H9 (cell line): ENCODE results near the gene SIPA1L3. TPM values are rescaled to one million over a fixed set of nuclear protein-coding genes. Genes with fewer than 3 reads are reported as not detected.

Experiments used
- DNase-seq: peaks from one replicate; pipeline ENCODE4 v3.0.0-alpha.2; 2017
- H2AFZ ChIP-seq: one replicate; pipeline ENCODE4 v1.6.1; 2013; ENCODE audit warnings: mild to moderate bottlenecking, low read length, control low read depth, moderate library complexity
- H2AK5ac ChIP-seq: 2 replicates; pipeline ENCODE4 v1.6.1; 2013; ENCODE audit warnings: low read length, control low read depth, mixed read lengths; ENCODE audit not compliant: insufficient read length
- H2BK120ac ChIP-seq: one replicate; pipeline ENCODE4 v1.6.1; 2013; ENCODE audit warnings: low read depth, mild to moderate bottlenecking, low read length, control low read depth, inconsistent platforms; ENCODE audit not compliant: poor library complexity, severe bottlenecking
- H2BK12ac ChIP-seq: 2 replicates; pipeline ENCODE4 v1.6.1; 2013; ENCODE audit warnings: low read length, control low read depth, mixed read lengths, low read depth; ENCODE audit not compliant: insufficient read length
- H2BK15ac ChIP-seq: 2 replicates; pipeline ENCODE4 v1.6.1; 2013; ENCODE audit warnings: low read depth, low read length, control low read depth
- H2BK20ac ChIP-seq: one replicate; pipeline ENCODE4 v1.6.1; 2013; ENCODE audit warnings: low read depth, mild to moderate bottlenecking, low read length, control low read depth, inconsistent platforms; ENCODE audit not compliant: poor library complexity, severe bottlenecking
- H2BK5ac ChIP-seq: 2 replicates; pipeline ENCODE4 v1.6.1; 2013; ENCODE audit warnings: low read length, control low read depth, mixed read lengths; ENCODE audit not compliant: insufficient read length
- H3K14ac ChIP-seq: 2 replicates; pipeline ENCODE4 v1.6.1; 2013; ENCODE audit warnings: low read length, control low read depth; ENCODE audit not compliant: insufficient read depth
- H3K18ac ChIP-seq: 2 replicates; pipeline ENCODE4 v1.6.1; 2013; ENCODE audit warnings: low read depth, mild to moderate bottlenecking, mixed read lengths, low read length, control low read depth; ENCODE audit not compliant: insufficient read length
- H3K23ac ChIP-seq: 2 replicates; pipeline ENCODE4 v1.6.1; 2013; ENCODE audit warnings: low read length, control low read depth, mixed read lengths, low read depth; ENCODE audit not compliant: insufficient read length
- H3K23me2 ChIP-seq: 2 replicates; pipeline ENCODE4 v1.6.1; 2013; ENCODE audit warnings: low read depth, mild to moderate bottlenecking, mixed read lengths, low read length, control low read depth; ENCODE audit not compliant: insufficient read length, poor library complexity, severe bottlenecking
- H3K27ac ChIP-seq: 2 replicates; pipeline ENCODE4 v1.5.1; 2013; ENCODE audit warnings: low read length, control low read depth, mixed read lengths, low read depth; ENCODE audit not compliant: insufficient read length
- H3K27me3 ChIP-seq: 2 replicates; pipeline ENCODE4 v1.6.1; 2013; ENCODE audit warnings: low read length, control low read depth, inconsistent platforms; ENCODE audit not compliant: insufficient read depth
- H3K4ac ChIP-seq: 2 replicates; pipeline ENCODE4 v1.6.1; 2013; ENCODE audit warnings: low read depth, mild to moderate bottlenecking, control low read depth, inconsistent platforms, low read length, moderate library complexity
- H3K4me1 ChIP-seq: 2 replicates; pipeline ENCODE4 v1.6.1; 2013; ENCODE audit warnings: low read length, control low read depth, inconsistent platforms; ENCODE audit not compliant: insufficient read depth
- H3K4me2 ChIP-seq: 2 replicates; pipeline ENCODE4 v1.6.1; 2013; ENCODE audit warnings: low read length, control low read depth, mixed read lengths; ENCODE audit not compliant: insufficient read length, insufficient read depth
- H3K56ac ChIP-seq: 2 replicates; pipeline ENCODE4 v1.6.1; 2013; ENCODE audit warnings: low read depth, mild to moderate bottlenecking, mixed read lengths, low read length, control low read depth; ENCODE audit not compliant: insufficient read length
- H3K79me1 ChIP-seq: 2 replicates; pipeline ENCODE4 v1.6.1; 2013; ENCODE audit warnings: low read depth, mild to moderate bottlenecking, moderate library complexity, low read length, control low read depth, inconsistent platforms; ENCODE audit not compliant: insufficient read depth, poor library complexity, severe bottlenecking
- H3K79me2 ChIP-seq: 2 replicates; pipeline ENCODE4 v1.6.1; 2013; ENCODE audit warnings: low read length, control low read depth, inconsistent platforms; ENCODE audit not compliant: insufficient read depth
- H3K9ac ChIP-seq: 2 replicates; pipeline ENCODE4 v1.6.1; 2013; ENCODE audit warnings: low read length, control low read depth, mixed read lengths; ENCODE audit not compliant: insufficient read length; ENCODE audit errors: extremely low read depth
- H3K9me3 ChIP-seq: one replicate; pipeline ENCODE4 v1.6.1; 2013; ENCODE audit warnings: low read depth, low read length, inconsistent platforms; ENCODE audit not compliant: control insufficient read depth
- H3T11ph ChIP-seq: one replicate; pipeline ENCODE4 v1.6.1; 2013; ENCODE audit warnings: mild to moderate bottlenecking, low read length, control low read depth, inconsistent platforms
- H4K20me1 ChIP-seq: one replicate; pipeline ENCODE4 v1.6.1; 2013; ENCODE audit not compliant: control insufficient read depth, insufficient read length, insufficient read depth
- H4K5ac ChIP-seq: 2 replicates; pipeline ENCODE4 v1.6.1; 2013; ENCODE audit warnings: low read depth, mild to moderate bottlenecking, mixed read lengths, low read length, control low read depth; ENCODE audit not compliant: insufficient read length
- H4K8ac ChIP-seq: replicated peaks from 2 replicates; pipeline ENCODE4 v1.6.1; 2013; ENCODE audit warnings: low read length, control low read depth, mixed read lengths, low read depth; ENCODE audit not compliant: insufficient read length
- H4K91ac ChIP-seq: 2 replicates; pipeline ENCODE4 v1.6.1; 2013; ENCODE audit warnings: low read depth, mild to moderate bottlenecking, moderate library complexity, mixed read lengths, low read length, control low read depth; ENCODE audit not compliant: insufficient read length
- H3K27ac Mint-ChIP-seq, 3 experiments: 2 replicates in 2 of 3; 3 replicates in 1 of 3; pipeline ENCODE4 v1.8.0; 2020 to 2021; ENCODE audit warnings: mixed read lengths in 3 of 3, mild to moderate bottlenecking in 1 of 3, moderate library complexity in 1 of 3
- H3K27me3 Mint-ChIP-seq: 2 replicates; pipeline ENCODE4 v1.8.0; 2021; ENCODE audit warnings: low read depth, mild to moderate bottlenecking, moderate library complexity, mixed read lengths
- H3K36me3 Mint-ChIP-seq, 3 experiments: 2 replicates in 2 of 3; 3 replicates in 1 of 3; pipeline ENCODE4 v1.8.0; 2020 to 2021; ENCODE audit warnings: low read depth in 3 of 3, mixed read lengths in 3 of 3; ENCODE audit not compliant: insufficient read depth in 1 of 3
- H3K4me1 Mint-ChIP-seq, 2 experiments: 2 replicates each; pipeline ENCODE4 v1.8.0; 2020; ENCODE audit warnings: mixed read lengths in 2 of 2
- H3K4me3 Mint-ChIP-seq, 2 experiments: 2 replicates in 1 of 2; 3 replicates in 1 of 2; pipeline ENCODE4 v1.8.0; 2020 to 2021; ENCODE audit warnings: mild to moderate bottlenecking in 2 of 2, mixed read lengths in 2 of 2, moderate library complexity in 1 of 2
- H3K9me3 Mint-ChIP-seq, 2 experiments: 2 replicates in 1 of 2; 3 replicates in 1 of 2; pipeline ENCODE4 v1.8.0; 2020; ENCODE audit warnings: mild to moderate bottlenecking in 2 of 2, mixed read lengths in 2 of 2, moderate library complexity in 1 of 2
- CTCF ChIP-seq: fragments of 200-600 bp; sonication (generic); conservative IDR thresholded peaks from 3 replicates; pipeline ENCODE4 v1.8.0; 2021; ENCODE audit warnings: antibody characterized with exemption, mild to moderate bottlenecking
- WGBS: extraction: QIAGEN DNeasy Blood & Tissue Kit; methylation state at CpG from one replicate; pipeline ENCODE4 v1.1.7; 2013; ENCODE audit warnings: missing lambda C conversion rate, low lambda C conversion rate, mixed read lengths; ENCODE audit not compliant: insufficient read length; ENCODE audit errors: extremely low coverage; 5-methylcytosine and 5-hydroxymethylcytosine counted together
- total RNA-seq: library from RNA; stranded (reverse); gene quantifications from 2 replicates; pipeline ENCODE4 v1.2.1, GENCODE V29; 2021

SIPA1L3 gene
- total RNA-seq, 1 experiment from 2014 or later = 40.1 TPM

GRCh38 chr19:38059897-38060296 lies 152.9 kb downstream of the SIPA1L3 start:
- Mint-ChIP-seq H3K27me3 (no peaks in the 10 kb centered on the region; the same call in 1 of the 2 replicates), H3K9me3 (no peaks in the 10 kb centered on the region; a peak in 1 of 5 replicates), H3K27ac (no peak overlapping the region), H3K36me3 (peaks cover 0 to 2% (median 1%) of the 10 kb centered on the region in 3 experiments; a peak in 2 of 7 replicates), H3K4me1 (peaks cover 38% of the 10 kb centered on the region in 2 experiments), H3K4me3 (no peak overlapping the region)
- Histone ChIP-seq H3K4me1 (peaks cover 10% of the 10 kb centered on the region; the same call in 1 of the 2 replicates), H3K4me2 (no peak overlapping the region), H3K14ac (no peak overlapping the region), H2AK5ac (no peak overlapping the region), H3K27me3 (no peaks in the 10 kb centered on the region), H3K23ac (no peak overlapping the region), H3K79me1 (peaks cover 5% of the 10 kb centered on the region), H2BK15ac (no peak overlapping the region), H2BK120ac (no peak overlapping the region), H3T11ph (no peak overlapping the region), H3K9ac (no peak overlapping the region), H2BK12ac (no peak overlapping the region), H4K20me1 (no peaks in the 10 kb centered on the region), H4K8ac (no peak overlapping the region), H2BK20ac (no peak overlapping the region), H2BK5ac (no peak overlapping the region), H3K27ac (no peak overlapping the region), H3K56ac (no peak overlapping the region), H3K4ac (no peak overlapping the region), H4K5ac (no peak overlapping the region), H3K9me3 (no peaks in the 10 kb centered on the region), H4K91ac (no peak overlapping the region), H3K23me2 (no peaks in the 10 kb centered on the region), H3K79me2 (0 out of 2 replicates have a peak, but pooled peaks cover 2% of the 10 kb centered on the region), H3K18ac (no peak overlapping the region), H2AFZ (no peak overlapping the region)
- DNase-seq = no peak
- no peak for TF ChIP-seq CTCF
- no CpG with 5 or more reads among the region's 7 CpGs for WGBS
